HFFc6 (cell line): Measurements from ENCODE around the gene FRS2. TPM values are rescaled to one million over a fixed set of nuclear protein-coding genes. Genes with fewer than 3 reads are reported as not detected.

Source experiments
- DNase-seq: peaks from one replicate; pipeline ENCODE4 v3.0.0-alpha.2; 2018
- H3K27ac Mint-ChIP-seq: 2 replicates; pipeline ENCODE4 v1.8.0; 2020; ENCODE audit warnings: mild to moderate bottlenecking, mixed read lengths
- H3K27me3 Mint-ChIP-seq: 2 replicates; pipeline ENCODE4 v1.8.0; 2021; ENCODE audit warnings: mild to moderate bottlenecking, moderate library complexity, mixed read lengths; ENCODE audit not compliant: insufficient read depth
- H3K36me3 Mint-ChIP-seq: 2 replicates; pipeline ENCODE4 v1.8.0; 2021; ENCODE audit warnings: low read depth, mixed read lengths
- H3K4me1 Mint-ChIP-seq: 2 replicates; pipeline ENCODE4 v1.8.0; 2020; ENCODE audit warnings: low read depth, mixed read lengths
- H3K4me3 Mint-ChIP-seq: 2 replicates; pipeline ENCODE4 v1.8.0; 2020; ENCODE audit warnings: mild to moderate bottlenecking, moderate library complexity, mixed read lengths
- H3K9me3 Mint-ChIP-seq: 2 replicates; pipeline ENCODE4 v1.8.0; 2020; ENCODE audit warnings: mild to moderate bottlenecking, mixed read lengths
- total RNA-seq, 6 experiments: library from RNA; stranded (reverse); fragmentation: NEBNext Ultra II Directional; extraction: Animal tissue kit (Norgen Biotek cat#: 25700); gene quantifications; 2 replicates in 1 of 6; 3 replicates in 5 of 6; pipeline ENCODE4 v1.2.3, GENCODE V29; 2021
- TF ChIP-seq, protein P1 (sequence below): fragments of 200-600 bp; sonication (generic); IDR thresholded peaks from 2 replicates; pipeline ENCODE4 v1.5.0; 2021; ENCODE audit warnings: antibody characterized with exemption, mild to moderate bottlenecking

FRS2 gene
- total RNA-seq, 6 experiments from 2014 or later, result 26.5 to 35.8 (median 31.1) TPM

GRCh38 chr12:69583203-69583602 is 113.0 kb downstream of the FRS2 start:
- Mint-ChIP-seq H3K4me3 (no peak overlapping the region), H3K36me3 (peaks cover 12% of the 10 kb centered on the region), H3K9me3 (no peaks in the 10 kb centered on the region), H3K4me1 (peaks cover 18% of the 10 kb centered on the region), H3K27ac (no peak overlapping the region), H3K27me3 (peaks cover 2% of the 10 kb centered on the region)
- DNase-seq, result peak; percentile 40
- TF ChIP-seq, protein P1, sequence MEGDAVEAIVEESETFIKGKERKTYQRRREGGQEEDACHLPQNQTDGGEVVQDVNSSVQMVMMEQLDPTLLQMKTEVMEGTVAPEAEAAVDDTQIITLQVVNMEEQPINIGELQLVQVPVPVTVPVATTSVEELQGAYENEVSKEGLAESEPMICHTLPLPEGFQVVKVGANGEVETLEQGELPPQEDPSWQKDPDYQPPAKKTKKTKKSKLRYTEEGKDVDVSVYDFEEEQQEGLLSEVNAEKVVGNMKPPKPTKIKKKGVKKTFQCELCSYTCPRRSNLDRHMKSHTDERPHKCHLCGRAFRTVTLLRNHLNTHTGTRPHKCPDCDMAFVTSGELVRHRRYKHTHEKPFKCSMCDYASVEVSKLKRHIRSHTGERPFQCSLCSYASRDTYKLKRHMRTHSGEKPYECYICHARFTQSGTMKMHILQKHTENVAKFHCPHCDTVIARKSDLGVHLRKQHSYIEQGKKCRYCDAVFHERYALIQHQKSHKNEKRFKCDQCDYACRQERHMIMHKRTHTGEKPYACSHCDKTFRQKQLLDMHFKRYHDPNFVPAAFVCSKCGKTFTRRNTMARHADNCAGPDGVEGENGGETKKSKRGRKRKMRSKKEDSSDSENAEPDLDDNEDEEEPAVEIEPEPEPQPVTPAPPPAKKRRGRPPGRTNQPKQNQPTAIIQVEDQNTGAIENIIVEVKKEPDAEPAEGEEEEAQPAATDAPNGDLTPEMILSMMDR, result peak; percentile 46

GRCh38 chr12:69585189-69586062 is 115.2 kb downstream of the FRS2 start, which contains the start of gene CCT2:
TSS of gene CCT2 (plus strand) at chr12:69585459. CDS start at chr12:69585522, 63 bp downstream.
- Mint-ChIP-seq H3K27me3 (peaks cover 2% of the 10 kb centered on the region), H3K4me1 (peaks cover 10% of the 10 kb centered on the region), H3K27ac (peak within 1 kb of the TSS; percentile 97), H3K4me3 (peak within 1 kb of the TSS; percentile 97), H3K36me3 (peaks cover 28% of the 10 kb centered on the region), H3K9me3 (no peaks in the 10 kb centered on the region)
- TF ChIP-seq, protein P1, result peak; percentile 67
- DNase-seq, result peak; percentile 93

- Mint-ChIP-seq H3K9me3 (no peaks in the 10 kb centered on the region), H3K4me3 (no peak overlapping the region), H3K27me3 (no peaks in the 10 kb centered on the region; the same call in none of the 2 replicates), H3K4me1 (peaks cover 10% of the 10 kb centered on the region), H3K36me3 (peaks cover 36% of the 10 kb centered on the region), H3K27ac (no peak overlapping the region)
- TF ChIP-seq, protein P1, result no peak
- DNase-seq, result no peak
Observed at GRCh38 chr12:69588527-69588926, 118.3 kb downstream of the FRS2 start.

- Mint-ChIP-seq H3K4me1 (peaks cover 10% of the 10 kb centered on the region), H3K27ac (no peak overlapping the region), H3K36me3 (peaks cover 41% of the 10 kb centered on the region)
Observed at GRCh38 chr12:69589082-69589481, 118.9 kb downstream of the FRS2 start.

GRCh38 chr12:69595689-69596088 is 125.5 kb downstream of the FRS2 start:
- H3K9me3 Mint-ChIP-seq, result no peaks in the 10 kb centered on the region
- no peak overlapping the region for H3K27ac Mint-ChIP-seq
- peaks cover 2% of the 10 kb centered on the region; the same call in 1 of the 2 replicates for H3K27me3 Mint-ChIP-seq
- no peaks in the 10 kb centered on the region for H3K4me1 Mint-ChIP-seq
- TF ChIP-seq, protein P1, result no peak
- no peak for DNase-seq
- H3K4me3 Mint-ChIP-seq, result no peak overlapping the region
- H3K36me3 Mint-ChIP-seq, result peaks cover 54% of the 10 kb centered on the region

More at GRCh38 chr12:69589082-69589481, 118.9 kb downstream of the FRS2 start:
- no peaks in the 10 kb centered on the region; the same call in none of the 2 replicates for H3K27me3 Mint-ChIP-seq
- no peak overlapping the region for H3K4me3 Mint-ChIP-seq
- DNase-seq, result no peak
- TF ChIP-seq, protein P1, result no peak
- H3K9me3 Mint-ChIP-seq, result no peaks in the 10 kb centered on the region
